ENCODE measurements around the gene ZSWIM4. TPM values are rescaled to one million over a fixed set of nuclear protein-coding genes. Genes with fewer than 3 reads are reported as not detected.

ZSWIM4 gene
- total and polyA plus RNA-seq, 2 of the 4 experiments (the other 2 are of a cell fraction): 2.2 to 6.2 TPM

GRCh38 chr19:13849991-13850909 lies 55.0 kb downstream of the ZSWIM4 start:
- Histone ChIP-seq H4K91ac (ENCODE audit: insufficient read depth, low read depth, low read length) (peak overlapping the region; percentile 100), H3K27me3 (ENCODE audit: control insufficient read depth, insufficient read depth, low read length) (no peaks in the 10 kb centered on the region), H3K36me3 (ENCODE audit: control insufficient read depth, insufficient read depth, low read length) (no peaks in the 10 kb centered on the region), H2AFZ (replicated peaks; ENCODE audit: low read length, poor library complexity) (peak overlapping the region; percentile 93), H2AK5ac (ENCODE audit: low read depth, low read length) (peak overlapping the region; percentile 100), H4K5ac (ENCODE audit: low read depth, low read length) (peak overlapping the region; percentile 94), H2BK120ac (ENCODE audit: low read depth, low read length) (peak overlapping the region; percentile 99), H2AK9ac (replicated peaks; ENCODE audit: low read depth, low read length, poor library complexity) (peak overlapping the region; percentile 100), H3K4me2 (ENCODE audit: low read depth, low read length) (peak overlapping the region; percentile 79), H4K20me1 (ENCODE audit: insufficient read depth, low read length) (peaks cover 5% of the 10 kb centered on the region), H3K27ac (ENCODE audit: insufficient read depth, low read length) (peak overlapping the region; percentile 98), H3K4me3 (ENCODE audit: insufficient read depth, low read depth, low read length) (peak overlapping the region; percentile 1; the same call in 1 of the 2 replicates), H3K56ac (ENCODE audit: extremely low read depth, insufficient read depth, low read length) (peak overlapping the region; percentile 99), H3K9me1 (ENCODE audit: insufficient read depth, low read length) (peaks cover 20% of the 10 kb centered on the region), H3K14ac (replicated peaks; ENCODE audit: low read depth, low read length) (peak overlapping the region; percentile 95), H3K79me1 (ENCODE audit: low read depth in 1 of 2, low read length in 2 of 2) (peaks cover 9 to 58% of the 10 kb centered on the region in 2 experiments), H2BK20ac (ENCODE audit: low read depth, low read length) (peak overlapping the region; percentile 97), H3K9ac (ENCODE audit: low read depth, low read length) (peak overlapping the region; percentile 72), H3K4ac (ENCODE audit: low read depth, low read length) (peak overlapping the region; percentile 99), H3K23ac (ENCODE audit: low read depth, low read length) (peak overlapping the region; percentile 98), H3K4me1 (ENCODE audit: control insufficient read depth, insufficient read depth, low read length) (peaks cover 37% of the 10 kb centered on the region), H4K8ac (ENCODE audit: low read depth in 2 of 2, low read length in 2 of 2) (peak overlapping the region; percentile 97 to 99), H2BK5ac (ENCODE audit: low read depth, low read length, poor library complexity, severe bottlenecking) (peak overlapping the region; percentile 98), H2BK15ac (ENCODE audit: low read depth, low read length) (peak overlapping the region; percentile 100), H3K18ac (ENCODE audit: low read depth, low read length) (peak overlapping the region; percentile 98), H3K9me3 (ENCODE audit: control insufficient read depth, insufficient read depth, low read length) (no peaks in the 10 kb centered on the region)
- intact Hi-C loops (cut with micrococcal nuclease): no loop called here
- peak; percentile 71 for DNase-seq
- TF ChIP-seq MXI1 (IDR thresholded peaks at IDR 0.05; ENCODE audit: borderline replicate concordance, low read depth, low read length) (0 out of 2 replicates have a peak, but pooled peaks have one; percentile 7), ELK1 (IDR thresholded peaks at IDR 0.05; ENCODE audit: borderline replicate concordance, low read depth, low read length) (no peak), FOS (IDR thresholded peaks at IDR 0.05; ENCODE audit: low read depth, low read length) (peak; percentile 93), POLR2A (IDR thresholded peaks at IDR 0.05; ENCODE audit: low read depth, low read length) (peak; percentile 47; the same call in 1 of the 2 replicates), MAZ (IDR thresholded peaks at IDR 0.05; ENCODE audit: borderline replicate concordance, low read depth, low read length) (peak; percentile 93), USF2 (IDR thresholded peaks at IDR 0.05; ENCODE audit: low read depth, low read length) (no peak; the same call in 1 of the 2 replicates)
- peak; percentile 6 for ATAC-seq (ENCODE audit: low read depth)
- BruUV-seq (replicated peaks): no TSS peak
- in situ Hi-C loops (cut with MboI; ENCODE audit: low sequenced_read_pairs): loop anchor here (10.0 to 25.0 kb wide), 3 partner anchors 563 to 1063 kb away; partner anchors contain the start of genes HOOK2, IER2, JUNB and STX10
- 5% methylated on average over 28 of the region's 66 CpGs; no CpG with 5 or more reads in 1 of the 2 experiments for WGBS, 2 experiments (ENCODE audit: extremely low coverage in 2 of 2, insufficient read length in 1 of 2)
- dilution Hi-C loops (cut with HindIII; ENCODE audit: low sequenced_read_pairs, unreplicated experiment): no loop called here
- ChIA-PET POLR2A (ENCODE audit: unreplicated experiment) (interaction anchor here (2.1 kb wide), 1 partner anchor 11 kb away, joined by 9 read pairs; no protein-coding TSS in a partner anchor), CTCF (interaction anchor here (0.5 kb wide), 1 partner anchor 302 kb away, joined by 3 read pairs; no protein-coding TSS in a partner anchor)
